22Rv1 (cell line): ENCODE measurements around the gene PTDSS2.

Experiments
- ZFX ChIP-seq: fragments of 450-650 bp; IDR thresholded peaks from 2 replicates; pipeline ENCODE4 v1.6.1; 2017; ENCODE audit warnings: antibody characterized with exemption, borderline replicate concordance
- TF ChIP-seq, protein P1 (sequence below): fragments of 450-650 bp; IDR thresholded peaks from 2 replicates; pipeline ENCODE4 v1.5.1; 2017; ENCODE audit warnings: mild to moderate bottlenecking

DNA sequence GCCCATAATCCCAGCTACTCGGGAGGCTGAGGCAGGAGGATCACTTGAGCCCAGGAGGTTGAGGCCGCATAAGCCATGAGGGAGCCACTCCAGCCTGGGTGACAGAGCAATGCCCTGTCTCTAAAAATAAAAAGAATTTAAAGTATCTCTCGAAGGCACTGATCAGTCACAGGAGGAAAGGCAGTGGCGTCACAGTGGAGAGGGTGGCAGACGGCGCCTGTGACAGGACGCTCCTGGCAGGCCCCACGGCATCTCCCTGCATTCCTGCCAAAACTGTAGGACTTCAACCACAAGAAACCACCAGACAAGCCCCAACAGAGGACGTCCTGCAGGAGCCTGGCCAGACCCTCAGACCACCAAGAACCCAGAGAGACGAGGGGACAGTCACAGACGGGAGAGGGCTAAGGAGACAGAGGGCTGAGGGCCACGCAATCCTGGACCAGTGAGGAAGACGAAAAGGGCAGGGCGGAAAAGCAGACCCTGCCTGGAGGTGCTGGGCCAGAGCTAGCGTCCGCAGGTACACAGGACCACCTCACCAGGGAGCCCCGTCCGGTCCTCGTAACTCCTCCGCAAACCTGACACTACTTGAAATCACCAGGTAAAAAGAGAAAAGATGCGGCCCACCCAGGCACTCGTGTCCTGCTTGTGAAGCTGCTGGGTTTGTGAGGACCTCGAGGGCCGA, 51.1 kb downstream of the PTDSS2 start:
- TF ChIP-seq, protein P1, sequence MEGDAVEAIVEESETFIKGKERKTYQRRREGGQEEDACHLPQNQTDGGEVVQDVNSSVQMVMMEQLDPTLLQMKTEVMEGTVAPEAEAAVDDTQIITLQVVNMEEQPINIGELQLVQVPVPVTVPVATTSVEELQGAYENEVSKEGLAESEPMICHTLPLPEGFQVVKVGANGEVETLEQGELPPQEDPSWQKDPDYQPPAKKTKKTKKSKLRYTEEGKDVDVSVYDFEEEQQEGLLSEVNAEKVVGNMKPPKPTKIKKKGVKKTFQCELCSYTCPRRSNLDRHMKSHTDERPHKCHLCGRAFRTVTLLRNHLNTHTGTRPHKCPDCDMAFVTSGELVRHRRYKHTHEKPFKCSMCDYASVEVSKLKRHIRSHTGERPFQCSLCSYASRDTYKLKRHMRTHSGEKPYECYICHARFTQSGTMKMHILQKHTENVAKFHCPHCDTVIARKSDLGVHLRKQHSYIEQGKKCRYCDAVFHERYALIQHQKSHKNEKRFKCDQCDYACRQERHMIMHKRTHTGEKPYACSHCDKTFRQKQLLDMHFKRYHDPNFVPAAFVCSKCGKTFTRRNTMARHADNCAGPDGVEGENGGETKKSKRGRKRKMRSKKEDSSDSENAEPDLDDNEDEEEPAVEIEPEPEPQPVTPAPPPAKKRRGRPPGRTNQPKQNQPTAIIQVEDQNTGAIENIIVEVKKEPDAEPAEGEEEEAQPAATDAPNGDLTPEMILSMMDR: no peak
- TF ChIP-seq ZFX: no peak
